Activated naive CD8-positive, alpha-beta T cell treated with anti-CD3 and anti-CD28 coated beads, Interleukin-2, amount 50 U/mL, for 24 hours (primary cell): Measurements from ENCODE around the gene GFPT2.
"Not testable (repeated sequence)": the region's sequence is repeated elsewhere in the genome, so short reads cannot be mapped to it uniquely, and the experiment has no call there.

Experiments
- ATAC-seq: fragments of 150-1000 bp; cut with Tn5 transposase; one replicate; pipeline ENCODE4 v1.10.0; 2021
- DNase-seq: peaks from one replicate; pipeline ENCODE4 v3.0.0; 2021
- H3K27ac Mint-ChIP-seq: one replicate; pipeline ENCODE4 v1.8.0; 2021; ENCODE audit warnings: mild to moderate bottlenecking, mixed read lengths
- H3K27me3 Mint-ChIP-seq: one replicate; pipeline ENCODE4 v1.8.0; 2021; ENCODE audit warnings: mixed read lengths
- H3K36me3 Mint-ChIP-seq: one replicate; pipeline ENCODE4 v1.8.0; 2021; ENCODE audit warnings: low read depth, mixed read lengths
- H3K4me1 Mint-ChIP-seq: one replicate; pipeline ENCODE4 v1.8.0; 2021; ENCODE audit warnings: mixed read lengths
- H3K4me3 Mint-ChIP-seq: one replicate; pipeline ENCODE4 v1.8.0; 2021; ENCODE audit warnings: mild to moderate bottlenecking, moderate library complexity, mixed read lengths
- H3K9me3 Mint-ChIP-seq: one replicate; pipeline ENCODE4 v1.8.0; 2021; ENCODE audit warnings: mixed read lengths

GFPT2 gene

GRCh38 chr5:180303226-180304015 lies 49.7 kb downstream of the GFPT2 start:
- H3K36me3 Mint-ChIP-seq = no peaks in the 10 kb centered on the region
- no peak for ATAC-seq
- no peaks in the 10 kb centered on the region for H3K4me1 Mint-ChIP-seq
- no peaks in the 10 kb centered on the region for H3K9me3 Mint-ChIP-seq
- H3K27ac Mint-ChIP-seq = no peak overlapping the region
- H3K27me3 Mint-ChIP-seq = no peaks in the 10 kb centered on the region
- H3K4me3 Mint-ChIP-seq = no peak overlapping the region
- DNase-seq = no peak

DNA sequence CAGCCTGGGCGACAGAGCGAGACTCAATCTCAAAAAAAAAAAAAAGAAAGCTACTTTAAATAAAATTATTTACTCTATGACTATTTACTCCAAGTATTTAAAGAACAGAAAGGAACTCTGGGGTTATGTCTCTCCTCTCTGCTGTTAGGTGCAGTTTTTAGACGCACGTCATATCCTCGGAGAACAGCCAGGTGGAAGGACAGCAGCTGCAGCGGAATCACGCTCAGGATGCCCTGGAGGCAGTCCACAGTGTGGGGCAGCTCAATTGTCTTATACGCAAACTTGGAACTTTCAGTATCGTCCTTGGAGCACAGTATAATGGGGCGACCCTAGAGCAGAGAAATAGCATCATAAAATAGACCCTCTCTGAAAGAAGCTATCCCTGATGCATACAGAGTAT lies 50.9 kb downstream of the GFPT2 start:
- Mint-ChIP-seq H3K27ac (no peak overlapping the region), H3K36me3 (no peaks in the 10 kb centered on the region), H3K4me3 (no peak overlapping the region), H3K4me1 (no peaks in the 10 kb centered on the region), H3K27me3 (no peaks in the 10 kb centered on the region), H3K9me3 (no peaks in the 10 kb centered on the region)
- no peak for DNase-seq
- ATAC-seq = no peak

DNA sequence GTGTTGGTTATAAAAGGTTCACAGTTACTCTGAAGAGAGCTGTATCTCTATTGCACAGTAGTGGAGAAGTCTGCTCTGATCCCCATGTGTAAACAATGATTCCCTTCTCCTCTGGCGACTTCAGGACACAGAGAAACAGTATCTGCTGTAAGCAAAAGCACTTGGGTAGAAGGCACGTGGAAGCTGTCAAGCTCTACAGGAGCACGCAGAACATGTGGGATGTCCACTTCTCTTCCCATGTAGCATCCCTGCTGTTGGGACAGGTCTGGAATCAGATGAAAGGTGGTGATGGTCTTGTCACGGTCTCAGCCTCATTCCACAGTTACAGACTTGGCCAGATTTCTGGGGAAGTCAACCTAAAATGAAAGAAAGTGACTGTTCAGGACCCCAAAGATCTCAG lies 51.9 kb downstream of the GFPT2 start:
- DNase-seq (no peak), ATAC-seq (no peak)
- Mint-ChIP-seq H3K36me3 (no peaks in the 10 kb centered on the region), H3K9me3 (no peaks in the 10 kb centered on the region), H3K4me1 (no peaks in the 10 kb centered on the region), H3K27me3 (no peaks in the 10 kb centered on the region), H3K4me3 (no peak overlapping the region), H3K27ac (no peak overlapping the region)

GRCh38 chr5:180299526-180299925 lies 53.6 kb downstream of the GFPT2 start:
- H3K9me3 Mint-ChIP-seq = no peaks in the 10 kb centered on the region

GRCh38 chr5:180299014-180299413 lies 54.1 kb downstream of the GFPT2 start:
- not testable (repeated sequence) for ATAC-seq, H3K36me3 Mint-ChIP-seq, H3K27me3 Mint-ChIP-seq, DNase-seq, H3K4me3 Mint-ChIP-seq, H3K27ac Mint-ChIP-seq, H3K4me1 Mint-ChIP-seq, H3K9me3 Mint-ChIP-seq

More at GRCh38 chr5:180299526-180299925, 53.6 kb downstream of the GFPT2 start:
- Mint-ChIP-seq H3K27ac (no peak overlapping the region), H3K4me3 (no peak overlapping the region), H3K4me1 (no peaks in the 10 kb centered on the region), H3K27me3 (no peaks in the 10 kb centered on the region), H3K36me3 (no peaks in the 10 kb centered on the region)
- ATAC-seq (no peak), DNase-seq (no peak)

GRCh38 chr5:180297587-180298282 lies 55.4 kb downstream of the GFPT2 start:
- peaks cover 9% of the 10 kb centered on the region for H3K4me1 Mint-ChIP-seq
- H3K36me3 Mint-ChIP-seq = no peaks in the 10 kb centered on the region
- H3K9me3 Mint-ChIP-seq = no peaks in the 10 kb centered on the region
- DNase-seq = no peak
- no peak for ATAC-seq
- H3K27me3 Mint-ChIP-seq = no peaks in the 10 kb centered on the region
- H3K27ac Mint-ChIP-seq = no peak overlapping the region
- H3K4me3 Mint-ChIP-seq = no peak overlapping the region

DNA sequence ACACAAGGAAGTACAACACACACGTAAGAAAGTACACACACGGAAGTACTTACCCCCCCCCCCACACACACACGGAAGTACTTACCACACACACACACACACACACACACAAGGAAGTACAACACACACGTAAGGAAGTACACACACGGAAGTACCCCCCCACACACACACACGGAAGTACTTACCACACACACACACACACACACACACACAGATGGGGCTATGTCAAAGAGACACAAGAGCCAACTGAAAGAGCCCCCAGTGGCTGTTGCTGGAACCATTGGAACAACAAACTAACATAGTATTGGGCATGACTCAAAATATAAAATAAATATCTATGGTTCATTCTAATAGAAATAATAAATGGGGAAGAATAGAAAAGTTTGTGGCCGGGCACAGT lies 56.4 kb downstream of the GFPT2 start:
- H3K4me1 Mint-ChIP-seq = peaks cover 11% of the 10 kb centered on the region
- DNase-seq (no peak), ATAC-seq (no peak)
- no peak overlapping the region for H3K4me3 Mint-ChIP-seq
- H3K27me3 Mint-ChIP-seq = no peaks in the 10 kb centered on the region
- H3K36me3 Mint-ChIP-seq = no peaks in the 10 kb centered on the region
- H3K9me3 Mint-ChIP-seq = no peaks in the 10 kb centered on the region
- H3K27ac Mint-ChIP-seq = no peak overlapping the region

GRCh38 chr5:180294913-180295555 lies 58.1 kb downstream of the GFPT2 start:
- Mint-ChIP-seq H3K27me3 (no peaks in the 10 kb centered on the region), H3K36me3 (peaks cover 2% of the 10 kb centered on the region), H3K4me3 (no peak overlapping the region), H3K9me3 (no peaks in the 10 kb centered on the region), H3K4me1 (peaks cover 21% of the 10 kb centered on the region), H3K27ac (no peak overlapping the region)
- ATAC-seq (no peak), DNase-seq (no peak)

DNA sequence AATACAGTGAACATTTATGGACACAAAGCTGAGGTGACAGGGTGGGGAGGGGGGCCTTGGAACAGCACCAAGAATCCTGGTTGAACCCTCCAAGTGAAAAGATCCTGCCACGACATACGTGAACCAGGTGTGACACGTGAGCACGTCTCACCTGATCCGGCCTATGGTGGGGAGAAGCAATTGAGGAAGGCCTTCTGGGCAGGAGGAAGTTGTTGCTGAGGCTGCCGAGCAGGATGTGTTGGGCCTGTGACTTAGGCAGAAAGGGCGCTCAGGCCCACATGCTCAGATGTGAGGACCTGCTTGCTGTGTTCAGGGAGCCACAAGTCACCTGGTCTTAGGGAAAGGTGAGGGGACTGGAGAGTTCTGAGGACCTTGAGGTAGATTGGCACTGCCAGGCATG lies 58.7 kb downstream of the GFPT2 start:
- no peak for DNase-seq
- ATAC-seq = no peak
- Mint-ChIP-seq H3K9me3 (no peaks in the 10 kb centered on the region), H3K27ac (no peak overlapping the region), H3K4me1 (peaks cover 26% of the 10 kb centered on the region), H3K36me3 (peaks cover 2% of the 10 kb centered on the region), H3K27me3 (no peaks in the 10 kb centered on the region), H3K4me3 (no peak overlapping the region)

DNA sequence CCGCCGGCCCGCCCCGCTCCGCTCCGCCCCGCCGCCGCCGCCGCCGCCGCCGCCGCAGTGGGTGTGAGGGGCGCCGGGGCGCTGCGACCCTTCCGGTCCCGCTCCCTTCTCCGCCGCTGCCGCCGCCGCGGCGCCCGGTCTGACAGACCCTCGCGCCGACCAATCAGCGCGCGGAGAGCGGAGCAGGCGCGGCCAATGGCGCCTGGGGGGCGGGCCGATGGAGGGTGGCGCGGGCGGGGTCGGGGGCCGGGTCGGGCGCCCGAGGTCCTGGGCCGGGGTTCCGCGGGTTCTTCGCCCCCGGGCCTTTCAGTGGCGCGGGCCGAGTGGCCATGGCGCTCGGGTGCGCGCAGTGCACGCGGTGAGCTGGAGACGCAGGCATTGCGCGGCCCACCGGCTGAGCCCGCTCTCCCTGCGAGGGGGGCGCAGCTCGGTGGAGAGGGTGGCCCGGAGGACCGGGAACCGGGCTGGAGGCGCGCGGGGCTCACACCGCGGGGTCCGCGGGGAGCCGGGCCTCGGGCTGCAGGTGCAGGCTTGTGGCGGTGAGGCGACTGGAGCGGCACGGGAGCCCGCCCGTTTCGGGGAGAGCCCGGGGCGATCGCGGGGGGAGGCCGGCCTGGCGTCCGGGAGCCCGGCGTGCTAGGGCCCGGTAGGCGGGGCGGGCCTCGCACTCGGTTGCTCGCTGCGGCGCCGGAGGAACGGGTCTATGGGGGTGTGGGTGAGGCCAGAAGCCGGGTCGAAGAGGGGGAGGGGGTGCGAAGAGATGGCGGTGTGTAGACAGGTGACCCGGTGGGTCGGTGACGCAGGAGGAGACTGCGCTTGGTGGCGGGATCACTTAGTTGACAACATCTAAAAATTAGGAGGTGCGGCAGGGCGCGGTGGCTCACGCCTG lies 60.9 kb downstream of the GFPT2 start, which contains the start of gene MAPK9:
MAPK9 (minus strand) TSS at position 141 of the 889 bp plus-strand sequence. CDS start 11,522 bp downstream, outside the sequence.
- DNase-seq (peak; percentile 84), ATAC-seq (peak; percentile 81)
- peaks cover 28% of the 10 kb centered on the region for H3K4me1 Mint-ChIP-seq
- peaks cover 3% of the 10 kb centered on the region for H3K36me3 Mint-ChIP-seq
- H3K4me3 Mint-ChIP-seq = peak within 1 kb of the TSS; percentile 90
- H3K27me3 Mint-ChIP-seq = no peaks in the 10 kb centered on the region
- H3K27ac Mint-ChIP-seq = peak within 1 kb of the TSS; percentile 90
- no peaks in the 10 kb centered on the region for H3K9me3 Mint-ChIP-seq

DNA sequence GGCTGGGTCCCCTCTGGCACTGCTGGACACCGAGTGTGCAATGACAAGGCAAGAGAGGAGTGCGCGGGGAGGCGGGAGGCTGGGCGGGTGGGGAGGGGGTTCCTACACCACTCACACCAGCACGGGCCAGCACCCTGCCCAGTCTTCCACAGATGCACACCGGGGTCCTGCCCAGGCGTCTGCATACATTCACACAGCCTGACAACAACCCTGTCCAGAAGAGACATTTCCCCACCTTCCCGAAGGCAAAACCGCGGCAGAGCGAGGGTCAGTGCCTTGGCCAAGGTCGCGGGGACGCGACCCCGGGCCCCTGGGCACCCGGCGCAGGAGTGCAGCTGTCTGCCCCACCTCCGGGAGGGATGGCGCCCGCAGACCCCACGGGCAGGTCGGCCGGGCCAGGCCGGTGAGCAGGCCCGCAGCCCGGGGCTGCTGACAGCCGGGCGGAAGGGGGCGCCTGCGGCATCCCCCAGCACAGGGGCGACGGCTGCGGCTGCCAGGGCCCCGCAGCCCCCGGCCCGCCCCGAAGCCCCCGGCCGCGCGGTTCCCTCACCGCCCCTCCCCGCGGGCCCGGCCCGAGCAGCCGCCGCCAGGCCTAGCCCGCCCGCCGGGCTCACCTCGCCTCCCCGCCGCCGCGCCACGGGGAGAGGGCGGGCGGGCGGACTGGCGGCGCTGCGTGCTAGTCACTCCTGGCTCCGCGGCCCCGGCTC lies 61.7 kb downstream of the GFPT2 start:
- Mint-ChIP-seq H3K4me3 (peak overlapping the region; percentile 90), H3K27me3 (no peaks in the 10 kb centered on the region), H3K27ac (peak overlapping the region; percentile 74), H3K4me1 (peaks cover 28% of the 10 kb centered on the region), H3K36me3 (peaks cover 10% of the 10 kb centered on the region), H3K9me3 (no peaks in the 10 kb centered on the region)
- peak; percentile 21 for ATAC-seq
- DNase-seq = peak; percentile 34

GRCh38 chr5:180290568-180291233 lies 62.4 kb downstream of the GFPT2 start:
- Mint-ChIP-seq H3K4me3 (peak overlapping the region; percentile 82), H3K36me3 (peaks cover 10% of the 10 kb centered on the region), H3K27me3 (no peaks in the 10 kb centered on the region), H3K27ac (peak overlapping the region; percentile 74), H3K9me3 (no peaks in the 10 kb centered on the region), H3K4me1 (peaks cover 28% of the 10 kb centered on the region)
- ATAC-seq (no peak), DNase-seq (no peak)

DNA sequence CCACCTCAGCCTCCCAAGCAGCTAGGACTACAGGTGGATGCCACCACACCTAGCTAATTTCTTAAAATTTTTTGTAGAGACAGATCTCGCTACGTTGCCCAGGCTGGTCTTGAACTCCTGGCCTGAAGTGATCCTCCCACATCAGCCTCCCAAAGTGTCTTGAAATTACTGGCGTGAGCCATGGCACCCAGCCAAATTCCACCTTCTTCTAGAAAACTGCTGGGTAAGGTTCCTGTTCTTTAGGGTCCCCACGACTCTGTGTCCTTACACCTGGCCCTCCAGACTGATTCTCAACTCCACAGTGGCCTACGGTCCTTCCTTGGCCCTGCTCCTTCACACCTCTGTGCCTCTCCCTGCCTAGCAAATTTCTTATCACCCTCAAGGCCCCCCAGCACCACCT lies 63.2 kb downstream of the GFPT2 start:
- H3K27me3 Mint-ChIP-seq = no peaks in the 10 kb centered on the region
- peaks cover 16% of the 10 kb centered on the region for H3K36me3 Mint-ChIP-seq
- H3K9me3 Mint-ChIP-seq = no peaks in the 10 kb centered on the region
- peak overlapping the region; percentile 82 for H3K4me3 Mint-ChIP-seq
- ATAC-seq (no peak), DNase-seq (no peak)
- no peak overlapping the region for H3K27ac Mint-ChIP-seq
- H3K4me1 Mint-ChIP-seq = peaks cover 28% of the 10 kb centered on the region
